Stomach (tissue), 9 donors: ENCODE measurements around the gene TRAK1. TPM values are rescaled to one million over a fixed set of nuclear protein-coding genes. Genes with fewer than 3 reads are reported as not detected.

ENCODE experiments used
- DNase-seq, 2 donors: peaks; one replicate each; pipeline versions ENCODE4 v3.0.0 to v3.0.0-alpha.2; 2013 to 2019
- H3K27ac ChIP-seq, 5 donors: fragments of 200-600 bp in 4 of 5; sonication (generic) in 4 of 5; one replicate each; pipeline ENCODE4 v1.5.1; 2013 to 2019; ENCODE audit warnings: mild to moderate bottlenecking in 1 of 5, moderate library complexity in 1 of 5
- H3K27me3 ChIP-seq, 3 donors: fragments of 200-600 bp; sonication (generic); one replicate each; pipeline ENCODE4 v1.5.1; 2017 to 2019; ENCODE audit warnings: mixed run types in 1 of 3
- H3K36me3 ChIP-seq, 4 donors: fragments of 200-600 bp; sonication (generic); 1 replicate in 3 of 4; 2 replicates in 1 of 4; pipeline ENCODE4 v1.5.1; 2016 to 2019
- H3K4me1 ChIP-seq, 4 donors: fragments of 200-600 bp; sonication (generic); one replicate each; pipeline ENCODE4 v1.5.1; 2016 to 2019
- H3K4me3 ChIP-seq, 4 donors: fragments of 200-600 bp; sonication (generic) in 3 of 4; one replicate each; pipeline ENCODE4 v1.5.1; 2016 to 2019; ENCODE audit warnings: mild to moderate bottlenecking in 1 of 4
- H3K9me3 ChIP-seq, 4 donors: fragments of 200-600 bp; sonication (generic); one replicate each; pipeline ENCODE4 v1.5.1; 2016 to 2019
- CTCF ChIP-seq, 7 experiments: fragments of 450-650 bp in 4 of 7; fragments of 200-600 bp in 3 of 7; sonication (generic) in 3 of 7; IDR thresholded peaks; one replicate each; pipeline ENCODE4 v1.5.1; 2016 to 2019; ENCODE audit warnings: antibody characterized with exemption in 7 of 7, control low read depth in 2 of 7, mild to moderate bottlenecking in 1 of 7
- EP300 ChIP-seq: sonication (generic); formaldehyde crosslinking; IDR thresholded peaks from one replicate; pipeline ENCODE4 v1.6.1; 2017; ENCODE audit warnings: antibody characterized with exemption
- POLR2A ChIP-seq, 4 donors: fragments of 450-650 bp; IDR thresholded peaks; one replicate each; pipeline ENCODE4 v1.6.1; 2016; ENCODE audit warnings: antibody characterized with exemption in 4 of 4, control low read depth in 2 of 4, mild to moderate bottlenecking in 1 of 4, moderate library complexity in 1 of 4
- POLR2AphosphoS5 ChIP-seq, 3 donors: sonication (generic); formaldehyde crosslinking; IDR thresholded peaks; one replicate each; pipeline ENCODE4 v1.6.1; 2016; ENCODE audit warnings: antibody characterized with exemption in 3 of 3
- WGBS, 5 donors: extraction: QIAGEN DNeasy Blood & Tissue Kit in 3 of 5; methylation state at CpG; one replicate each; pipeline versions ENCODE4 v1.1.5 to v1.1.7; 2013 to 2018; 5-methylcytosine and 5-hydroxymethylcytosine counted together
- intact Hi-C: fragments of 100-400 bp; cut with DNase I; formaldehyde crosslinking; loops from one replicate; pipeline ENCODE4 v1.15.1; 2023; ENCODE audit warnings: low total_unique reads
- polyA plus RNA-seq, 3 donors: library from polyadenylated mRNA; stranded (reverse); fragments of 200-250 nt; gene quantifications; one replicate each; pipeline ENCODE4 v1.2.3, GENCODE V29; 2013
- total RNA-seq, 5 donors: library from RNA; depleted of rRNA; stranded (reverse); fragments of >200 nt; gene quantifications; one replicate each; pipeline versions ENCODE4 v1.1.0 to v1.2.3, GENCODE V29; 2014 to 2016
- donor health status: healthy with polysubstance abuse.
- donor health status: Bipolar disorder and iron deficiency.
- donor health status: healthy.

Gene TRAK1
- total and polyA plus RNA-seq, 8 donors, result 17.2 to 328 (median 86.0) TPM

- 32 to 46% (median 41%) methylated on average over 11 to 14 of the region's 14 CpGs for WGBS, 5 donors
- Histone ChIP-seq H3K27me3 (peaks cover 0 to 13% (median 0%) of the 10 kb centered on the region in 3 donors), H3K4me3 (peak overlapping the region in 1 of 4 donors; percentile 14), H3K9me3 (no peaks in the 10 kb centered on the region), H3K27ac (no peak overlapping the region), H3K4me1 (peaks cover 0 to 19% (median 15%) of the 10 kb centered on the region in 4 donors), H3K36me3 (peaks cover 0 to 12% (median 3%) of the 10 kb centered on the region in 4 donors)
- intact Hi-C loops, result loop anchor here (5.0 kb wide), 1 partner anchor 212 kb away; no protein-coding TSS in a partner anchor
- peak in 1 of 2 donors; percentile 70 for DNase-seq
- peak in 4 of 7 experiments; percentile 28 to 51 (median 40) for TF ChIP-seq CTCF (IDR thresholded peaks at IDR 0.05)
- TF ChIP-seq EP300, result no peak
These were observed 139.0 kb downstream of the TRAK1 start for GRCh38 chr3:42229942-42230688.

GRCh38 chr3:42230860-42231259 lies 139.7 kb downstream of the TRAK1 start:
- Histone ChIP-seq H3K4me3 (no peak overlapping the region), H3K9me3 (no peaks in the 10 kb centered on the region), H3K36me3 (peaks cover 0 to 5% (median 0%) of the 10 kb centered on the region in 4 donors), H3K27me3 (peaks cover 0 to 13% (median 0%) of the 10 kb centered on the region in 3 donors), H3K27ac (no peak overlapping the region), H3K4me1 (peaks cover 0 to 19% (median 14%) of the 10 kb centered on the region in 4 donors)
- TF ChIP-seq EP300, result no peak
- no peak for DNase-seq
- intact Hi-C loops, result no loop called here
- WGBS, 5 donors, result 46 to 73% (median 53%) methylated on average over 5 of the region's 5 CpGs

- H3K36me3 ChIP-seq, result no peaks in the 10 kb centered on the region
- H3K9me3 ChIP-seq, result peaks cover 0 to 16% (median 12%) of the 10 kb centered on the region in 4 donors
- H3K27me3 ChIP-seq, result peaks cover 0 to 19% (median 0%) of the 10 kb centered on the region in 3 donors
- no peak for TF ChIP-seq POLR2A (IDR thresholded peaks at IDR 0.05)
- no peak for TF ChIP-seq EP300
- TF ChIP-seq POLR2AphosphoS5 (IDR thresholded peaks at IDR 0.05), result no peak
- no peak for TF ChIP-seq CTCF (IDR thresholded peaks at IDR 0.05)
- no peak overlapping the region for H3K27ac ChIP-seq
- intact Hi-C loops, result no loop called here
- DNase-seq, result no peak
- no peak overlapping the region for H3K4me3 ChIP-seq
- peaks cover 0 to 8% (median 4%) of the 10 kb centered on the region in 4 donors for H3K4me1 ChIP-seq
These were observed 144.4 kb downstream of the TRAK1 start for GRCh38 chr3:42235532-42235931.

GRCh38 chr3:42236611-42237010 lies 145.5 kb downstream of the TRAK1 start:
- intact Hi-C loops, result no loop called here
- Histone ChIP-seq H3K27ac (no peak overlapping the region), H3K36me3 (no peaks in the 10 kb centered on the region), H3K4me1 (no peaks in the 10 kb centered on the region), H3K4me3 (no peak overlapping the region), H3K9me3 (peaks cover 0 to 16% (median 12%) of the 10 kb centered on the region in 4 donors), H3K27me3 (peaks cover 0 to 19% (median 0%) of the 10 kb centered on the region in 3 donors)
- 88 to 98% (median 93%) methylated on average over 2 of the region's 2 CpGs for whole genome bisulfite sequencing, 5 donors
- no peak for TF ChIP-seq POLR2A (IDR thresholded peaks at IDR 0.05)
- no peak for TF ChIP-seq CTCF (IDR thresholded peaks at IDR 0.05)
- TF ChIP-seq EP300, result no peak
- no peak for TF ChIP-seq POLR2AphosphoS5 (IDR thresholded peaks at IDR 0.05)
- no peak for DNase-seq

- intact Hi-C loops, result no loop called here
- 30 to 69% (median 50%) methylated on average over 1 of the region's 1 CpG for WGBS, 5 donors
- H3K36me3 ChIP-seq, result no peaks in the 10 kb centered on the region
These were observed 154.9 kb downstream of the TRAK1 start for GRCh38 chr3:42246091-42246490.

More at GRCh38 chr3:42246091-42246490, 154.9 kb downstream of the TRAK1 start:
- H3K4me3 ChIP-seq, result no peak overlapping the region
- no peak for DNase-seq
- H3K4me1 ChIP-seq, result peaks cover 0 to 8% (median 3%) of the 10 kb centered on the region in 4 donors
- peaks cover 0 to 15% (median 0%) of the 10 kb centered on the region in 3 donors for H3K27me3 ChIP-seq
- no peak for TF ChIP-seq EP300
- no peak for TF ChIP-seq POLR2AphosphoS5 (IDR thresholded peaks at IDR 0.05)
- TF ChIP-seq POLR2A (IDR thresholded peaks at IDR 0.05), result no peak
- no peak for TF ChIP-seq CTCF (IDR thresholded peaks at IDR 0.05)
- H3K9me3 ChIP-seq, result no peaks in the 10 kb centered on the region
- H3K27ac ChIP-seq, result no peak overlapping the region
